CD14-positive monocyte (primary cell): ENCODE results near the gene AXL. TPM values are rescaled to one million over a fixed set of nuclear protein-coding genes. Genes with fewer than 3 reads are reported as not detected.

Experiments used
- DNase-seq, 3 donors: peaks; one replicate each; pipeline ENCODE4 v3.0.0-alpha.2; 2011 to 2022
- H2AFZ ChIP-seq: 2 replicates; pipeline ENCODE4 v1.6.0; 2012; ENCODE audit warnings: mild to moderate bottlenecking, low read depth, low read length, inconsistent platforms; ENCODE audit not compliant: insufficient read depth, poor library complexity, severe bottlenecking
- H3K27ac ChIP-seq, 2 donors: 1 replicate in 1 of 2; 2 replicates in 1 of 2; pipeline ENCODE4 v1.5.1; 2012 to 2013; ENCODE audit warnings: low read length in 2 of 2, control low read depth in 1 of 2, inconsistent platforms in 1 of 2, low read depth in 1 of 2, mild to moderate bottlenecking in 1 of 2
- H3K27me3 ChIP-seq, 2 donors: one replicate each; pipeline versions ENCODE4 v1.6.0 to v1.6.1; 2011 to 2013; ENCODE audit warnings: low read length in 2 of 2; ENCODE audit not compliant: control insufficient read depth in 2 of 2, insufficient read depth in 2 of 2
- H3K36me3 ChIP-seq, 2 donors: replicated peaks in 1 of 2; 1 replicate in 1 of 2; 2 replicates in 1 of 2; pipeline versions ENCODE4 v1.5.1 to v1.6.1; 2012 to 2013; ENCODE audit warnings: low read length in 2 of 2, control low read depth in 1 of 2, inconsistent platforms in 1 of 2, mild to moderate bottlenecking in 1 of 2; ENCODE audit not compliant: insufficient read depth in 2 of 2, control insufficient read depth in 1 of 2
- H3K4me1 ChIP-seq, 2 donors: 1 replicate in 1 of 2; 2 replicates in 1 of 2; pipeline versions ENCODE4 v1.5.1 to v1.6.1; 2012 to 2013; ENCODE audit warnings: low read length in 2 of 2, control low read depth in 1 of 2, inconsistent platforms in 1 of 2, mild to moderate bottlenecking in 1 of 2, moderate library complexity in 1 of 2; ENCODE audit not compliant: insufficient read depth in 2 of 2, control insufficient read depth in 1 of 2
- H3K4me2 ChIP-seq: replicated peaks from 2 replicates; pipeline ENCODE3; 2012; ENCODE audit warnings: low read length, moderate library complexity, mild to moderate bottlenecking; ENCODE audit not compliant: poor library complexity, severe bottlenecking; ENCODE audit errors: extremely low read depth
- H3K4me3 ChIP-seq, 3 experiments: fragments of 200-600 bp in 1 of 3; sonication (generic) in 1 of 3; replicated peaks in 1 of 3; 1 replicate in 2 of 3; 2 replicates in 1 of 3; pipeline ENCODE4 v1.5.1; 2011 to 2013; ENCODE audit warnings: low read length in 3 of 3, mild to moderate bottlenecking in 3 of 3, control low read depth in 2 of 3, low read depth in 2 of 3, inconsistent platforms in 1 of 3, moderate library complexity in 1 of 3
- H3K79me2 ChIP-seq: 2 replicates; pipeline ENCODE4 v1.6.0; 2012; ENCODE audit warnings: mild to moderate bottlenecking, control low read depth, inconsistent platforms, low read length, moderate library complexity; ENCODE audit not compliant: insufficient read depth
- H3K9ac ChIP-seq: 2 replicates; pipeline ENCODE4 v1.6.0; 2017; ENCODE audit warnings: low read length, mild to moderate bottlenecking; ENCODE audit not compliant: insufficient read depth, poor library complexity, severe bottlenecking
- H3K9me3 ChIP-seq, 2 donors: replicated peaks in 1 of 2; 1 replicate in 1 of 2; 2 replicates in 1 of 2; pipeline versions ENCODE4 v1.5.1 to v1.6.1; 2012 to 2013; ENCODE audit warnings: low read length in 2 of 2, control low read depth in 1 of 2; ENCODE audit not compliant: control insufficient read depth in 1 of 2, insufficient read depth in 1 of 2
- H4K20me1 ChIP-seq: 2 replicates; pipeline ENCODE4 v1.6.0; 2012; ENCODE audit warnings: mild to moderate bottlenecking, low read length, control low read depth, moderate library complexity; ENCODE audit not compliant: insufficient read depth
- H3K27ac Mint-ChIP-seq, 7 donors: one replicate each; pipeline ENCODE4 v1.8.0; 2020; ENCODE audit warnings: mild to moderate bottlenecking in 7 of 7, mixed read lengths in 7 of 7, moderate library complexity in 6 of 7, inconsistent platforms in 2 of 7
- H3K27me3 Mint-ChIP-seq, 3 donors: one replicate each; pipeline ENCODE4 v1.8.0; 2021 to 2022; ENCODE audit warnings: low read depth in 3 of 3, mild to moderate bottlenecking in 3 of 3, mixed read lengths in 3 of 3, moderate library complexity in 3 of 3, inconsistent platforms in 1 of 3
- H3K36me3 Mint-ChIP-seq, 2 donors: one replicate each; pipeline ENCODE4 v1.8.0; 2020; ENCODE audit warnings: mixed read lengths in 2 of 2, inconsistent platforms in 1 of 2, mild to moderate bottlenecking in 1 of 2
- H3K4me1 Mint-ChIP-seq: one replicate; pipeline ENCODE4 v1.8.0; 2020; ENCODE audit warnings: mild to moderate bottlenecking, mixed read lengths
- H3K4me3 Mint-ChIP-seq, 2 donors: one replicate each; pipeline ENCODE4 v1.8.0; 2020; ENCODE audit warnings: mild to moderate bottlenecking in 2 of 2, mixed read lengths in 2 of 2, moderate library complexity in 1 of 2
- H3K9me3 Mint-ChIP-seq, 7 donors: one replicate each; pipeline ENCODE4 v1.8.0; 2020 to 2022; ENCODE audit warnings: mixed read lengths in 7 of 7, mild to moderate bottlenecking in 6 of 7, moderate library complexity in 6 of 7, inconsistent platforms in 2 of 7
- CTCF ChIP-seq: fragments of 200-600 bp; IDR thresholded peaks from one replicate; pipeline ENCODE4 v1.8.0; 2022; ENCODE audit warnings: antibody characterized with exemption, mild to moderate bottlenecking
- WGBS: methylation state at CpG from one replicate; pipeline ENCODE4 v1.1.5; 2013; ENCODE audit warnings: missing lambda C conversion rate; ENCODE audit not compliant: insufficient coverage; 5-methylcytosine and 5-hydroxymethylcytosine counted together
- intact Hi-C, 2 donors: fragments of 100-400 bp; cut with micrococcal nuclease; formaldehyde crosslinking; loops; one replicate each; pipeline versions ENCODE4 v1.15.0 to v1.15.1; 2023
- polyA plus RNA-seq, 3 donors: library from polyadenylated mRNA; depleted of rRNA in 1 of 3; unstranded in 2 of 3; stranded (reverse) in 1 of 3; fragments of 300-500 nt in 2 of 3; fragments of >200 nt in 1 of 3; fragmentation: Illumina TruSeq in 2 of 3; gene quantifications; 1 replicate in 2 of 3; 2 replicates in 1 of 3; pipeline ENCODE4 v1.2.3, GENCODE V29; 2012 to 2021

AXL gene
- polyA plus RNA-seq, 3 donors, result 0.05 to 0.07 TPM; not detected in 1

- H3K36me3 ChIP-seq, result no peaks in the 10 kb centered on the region
- H3K27me3 ChIP-seq, result no peaks in the 10 kb centered on the region
- no peak overlapping the region for H3K9ac ChIP-seq
- Mint-ChIP-seq H3K27me3 (peaks cover 0 to 6% (median 0%) of the 10 kb centered on the region in 3 donors), H3K9me3 (peaks cover 0 to 3% (median 0%) of the 10 kb centered on the region in 7 donors), H3K4me1 (no peaks in the 10 kb centered on the region), H3K4me3 (no peak overlapping the region), H3K36me3 (no peaks in the 10 kb centered on the region), H3K27ac (no peak overlapping the region)
- 92% methylated on average over 2 of the region's 5 CpGs for WGBS
- no peak overlapping the region for H3K27ac ChIP-seq
- H3K4me1 ChIP-seq, result no peaks in the 10 kb centered on the region
- H2AFZ ChIP-seq, result no peak overlapping the region
- H3K4me3 ChIP-seq, result no peak overlapping the region
- DNase-seq, result no peak
- intact Hi-C loops, result no loop called here
- TF ChIP-seq CTCF, result no peak
- H3K4me2 ChIP-seq, result no peak overlapping the region
- H4K20me1 ChIP-seq, result no peaks in the 10 kb centered on the region
- no peaks in the 10 kb centered on the region for H3K9me3 ChIP-seq
- no peaks in the 10 kb centered on the region for H3K79me2 ChIP-seq
These were observed 22.8 kb downstream of the AXL start for GRCh38 chr19:41241859-41242258.

- no peaks in the 10 kb centered on the region for H3K36me3 ChIP-seq
- H3K4me1 Mint-ChIP-seq, result no peaks in the 10 kb centered on the region
- H3K27ac Mint-ChIP-seq, result no peak overlapping the region
These were observed 25.1 kb downstream of the AXL start for GRCh38 chr19:41244117-41244516.

More at GRCh38 chr19:41244117-41244516, 25.1 kb downstream of the AXL start:
- Mint-ChIP-seq H3K4me3 (no peak overlapping the region), H3K27me3 (peaks cover 0 to 5% (median 3%) of the 10 kb centered on the region in 3 donors), H3K36me3 (no peaks in the 10 kb centered on the region), H3K9me3 (peaks cover 0 to 3% (median 0%) of the 10 kb centered on the region in 7 donors)
- Histone ChIP-seq H3K4me1 (no peaks in the 10 kb centered on the region), H3K4me3 (no peak overlapping the region), H3K9ac (no peak overlapping the region), H3K27ac (no peak overlapping the region), H3K4me2 (no peak overlapping the region), H3K79me2 (no peaks in the 10 kb centered on the region), H2AFZ (no peak overlapping the region), H3K9me3 (no peaks in the 10 kb centered on the region), H4K20me1 (no peaks in the 10 kb centered on the region), H3K27me3 (no peaks in the 10 kb centered on the region)
- no CpG with 5 or more reads among the region's 4 CpGs for WGBS
- no peak for DNase-seq
- intact Hi-C loops, result no loop called here
- TF ChIP-seq CTCF, result no peak
